ENCODE results near the gene CREBBP. TPM values are rescaled to one million over a fixed set of nuclear protein-coding genes. Genes with fewer than 3 reads are reported as not detected.

Gene CREBBP
- total and polyA plus RNA-seq, 2 donors from 2014 or later: 5.9 to 74.6 TPM

- H3K4me1 ChIP-seq (ENCODE audit: control insufficient read depth in 2 of 3, insufficient read depth in 2 of 3, low read depth in 1 of 3, low read length in 3 of 3): no peaks in the 10 kb centered on the region
- H3K36me3 ChIP-seq (ENCODE audit: control insufficient read depth in 2 of 3, insufficient read depth in 3 of 3, low read length in 3 of 3): no peaks in the 10 kb centered on the region
- intact Hi-C loops (cut with DNase I): no loop called here
- no peak overlapping the region for H3K27ac ChIP-seq (ENCODE audit: low read depth in 2 of 2, low read length in 2 of 2)
- H3K9me3 ChIP-seq (ENCODE audit: control insufficient read depth in 2 of 3, insufficient read depth in 1 of 3, low read length in 3 of 3): no peaks in the 10 kb centered on the region
- H3K9ac ChIP-seq (ENCODE audit: low read length in 3 of 3): no peak overlapping the region
- TF ChIP-seq CTCF (IDR thresholded peaks at IDR 0.05; ENCODE audit: borderline replicate concordance, extremely low read depth, insufficient read depth): no peak
- H3K27me3 ChIP-seq (ENCODE audit: control insufficient read depth, insufficient read depth, low read length): no peaks in the 10 kb centered on the region
- peak in 1 of 5 donors; percentile 6 for DNase-seq
- H3K4me3 ChIP-seq (ENCODE audit: low read length in 3 of 3): no peak overlapping the region
- no peak for FAIRE-seq
Observed at GRCh38 chr16:3702082-3702481, 178.4 kb downstream of the CREBBP start.

- H3K27me3 ChIP-seq (ENCODE audit: control insufficient read depth, insufficient read depth, low read length): no peaks in the 10 kb centered on the region
- no peaks in the 10 kb centered on the region for H3K9me3 ChIP-seq (ENCODE audit: control insufficient read depth in 2 of 3, insufficient read depth in 1 of 3, low read length in 3 of 3)
- no peaks in the 10 kb centered on the region for H3K4me1 ChIP-seq (ENCODE audit: control insufficient read depth in 2 of 3, insufficient read depth in 2 of 3, low read depth in 1 of 3, low read length in 3 of 3)
- no peak overlapping the region for H3K9ac ChIP-seq (ENCODE audit: low read length in 3 of 3)
- no peak overlapping the region for H3K4me3 ChIP-seq (ENCODE audit: low read length in 3 of 3)
- intact Hi-C loops (cut with DNase I): no loop called here
- no peak overlapping the region for H3K27ac ChIP-seq (ENCODE audit: low read depth in 2 of 2, low read length in 2 of 2)
- DNase-seq (no peak), FAIRE-seq (no peak)
- H3K36me3 ChIP-seq (ENCODE audit: control insufficient read depth in 2 of 3, insufficient read depth in 3 of 3, low read length in 3 of 3): no peaks in the 10 kb centered on the region
- TF ChIP-seq CTCF (IDR thresholded peaks at IDR 0.05; ENCODE audit: borderline replicate concordance, extremely low read depth, insufficient read depth): no peak
Observed at GRCh38 chr16:3701531-3701930, 179.0 kb downstream of the CREBBP start.

- no peaks in the 10 kb centered on the region for H3K9me3 ChIP-seq (ENCODE audit: control insufficient read depth in 2 of 3, insufficient read depth in 1 of 3, low read length in 3 of 3)
- FAIRE-seq: no peak
- H3K27me3 ChIP-seq (ENCODE audit: control insufficient read depth, insufficient read depth, low read length): no peaks in the 10 kb centered on the region
- no peak overlapping the region for H3K4me3 ChIP-seq (ENCODE audit: low read length in 3 of 3)
- H3K4me1 ChIP-seq (ENCODE audit: control insufficient read depth in 2 of 3, insufficient read depth in 2 of 3, low read depth in 1 of 3, low read length in 3 of 3): peaks cover 0 to 2% (median 0%) of the 10 kb centered on the region in 3 donors
- H3K36me3 ChIP-seq (ENCODE audit: control insufficient read depth in 2 of 3, insufficient read depth in 3 of 3, low read length in 3 of 3): no peaks in the 10 kb centered on the region
- intact Hi-C loops (cut with DNase I): no loop called here
- H3K27ac ChIP-seq (ENCODE audit: low read depth in 2 of 2, low read length in 2 of 2): no peak overlapping the region
- DNase-seq: no peak
- no peak for TF ChIP-seq CTCF (IDR thresholded peaks at IDR 0.05; ENCODE audit: borderline replicate concordance, extremely low read depth, insufficient read depth)
- no peak overlapping the region for H3K9ac ChIP-seq (ENCODE audit: low read length in 3 of 3)
Observed at GRCh38 chr16:3698941-3699340, 181.6 kb downstream of the CREBBP start.

All from kidney (tissue), 14 donors.